Measurements from ENCODE around the gene KIAA1217.

GRCh38 chr10:24382979-24383663 lies 174.2 kb downstream of the KIAA1217 start:
- TF ChIP-seq CTCF (conservative IDR thresholded peaks at IDR 0.05 in 1 of 2, IDR thresholded peaks at IDR 0.05 in 1 of 2; ENCODE audit: extremely low read depth in 1 of 2, insufficient read depth in 1 of 2, low read depth in 1 of 2, low read length in 2 of 2), result no peak
- no peak for TF ChIP-seq EZH2 (IDR thresholded peaks at IDR 0.05; ENCODE audit: borderline replicate concordance, low read length)
